Stomach smooth muscle (tissue), 2 donors: ENCODE data around the gene PALLD.

ENCODE experiments used
- H3K27ac ChIP-seq: one replicate; pipeline ENCODE4 v1.7.0; 2013; ENCODE audit warnings: mild to moderate bottlenecking, low read length, inconsistent platforms
- H3K27me3 ChIP-seq, 2 donors: one replicate each; pipeline ENCODE4 v1.7.0; 2013; ENCODE audit warnings: low read length in 2 of 2; ENCODE audit not compliant: insufficient read depth in 2 of 2, control insufficient read depth in 1 of 2
- H3K36me3 ChIP-seq, 2 donors: one replicate each; pipeline ENCODE4 v1.7.0; 2013; ENCODE audit warnings: low read length in 2 of 2; ENCODE audit not compliant: control insufficient read depth in 2 of 2, insufficient read depth in 2 of 2
- H3K4me1 ChIP-seq: one replicate; pipeline ENCODE4 v1.7.0; 2013; ENCODE audit warnings: low read length; ENCODE audit not compliant: control insufficient read depth, insufficient read depth
- H3K4me3 ChIP-seq, 2 donors: one replicate each; pipeline ENCODE4 v1.7.0; 2013; ENCODE audit warnings: low read length in 2 of 2
- H3K9ac ChIP-seq, 2 donors: one replicate each; pipeline ENCODE4 v1.7.0; 2013; ENCODE audit warnings: low read length in 2 of 2, mild to moderate bottlenecking in 1 of 2
- H3K9me3 ChIP-seq, 2 donors: one replicate each; pipeline ENCODE4 v1.7.0; 2013; ENCODE audit warnings: low read length in 2 of 2; ENCODE audit not compliant: control insufficient read depth in 2 of 2
- donor health status: healthy.
- donor health status: Pancreatic carcinoma.

Gene PALLD

DNA sequence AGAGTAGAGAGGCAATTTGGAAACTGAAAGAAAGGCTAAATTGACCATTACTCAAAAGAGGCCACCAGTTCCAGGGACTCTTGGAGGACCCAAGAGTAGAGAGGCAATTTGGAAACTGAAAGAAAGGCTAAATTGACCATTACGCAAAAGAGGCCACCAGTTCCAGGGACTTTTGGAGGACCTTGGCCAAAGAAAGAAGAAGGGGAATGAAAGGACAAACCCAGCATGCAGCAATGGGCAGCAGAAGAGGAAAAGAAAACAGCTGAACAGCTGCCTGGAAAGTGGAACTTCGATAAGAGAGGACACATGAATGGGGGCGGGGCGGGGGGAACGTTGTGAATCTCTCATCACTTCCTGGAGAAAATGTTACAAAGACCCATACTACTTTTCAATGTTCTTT, 80.8 kb downstream of the PALLD start:
- no peaks in the 10 kb centered on the region for H3K36me3 ChIP-seq
- no peaks in the 10 kb centered on the region for H3K27me3 ChIP-seq
- H3K9me3 ChIP-seq: no peaks in the 10 kb centered on the region
- no peak overlapping the region for H3K27ac ChIP-seq
- peak overlapping the region in 1 of 2 donors; percentile 19 for H3K4me3 ChIP-seq
- H3K9ac ChIP-seq: no peak overlapping the region
- H3K4me1 ChIP-seq: no peaks in the 10 kb centered on the region

DNA sequence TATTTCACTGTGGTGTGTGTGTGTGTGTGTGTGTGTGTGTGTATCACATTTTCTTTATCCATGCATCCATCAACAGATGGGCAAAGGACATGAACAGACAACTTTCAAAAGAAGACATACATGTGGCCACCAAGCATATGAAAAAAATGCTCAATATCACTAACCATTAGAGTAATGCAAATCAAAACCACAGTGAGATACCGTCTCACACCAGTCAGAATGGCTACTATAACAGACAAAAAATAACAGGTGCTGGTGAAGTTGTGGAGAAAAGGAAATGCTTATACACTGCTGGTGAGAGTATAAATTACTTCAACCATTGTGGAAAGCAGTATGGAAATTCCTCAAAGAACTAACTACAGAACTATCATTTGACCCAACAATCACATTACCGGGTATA, 83.4 kb downstream of the PALLD start:
- no peak overlapping the region for H3K4me3 ChIP-seq
- H3K9me3 ChIP-seq: no peaks in the 10 kb centered on the region

DNA sequence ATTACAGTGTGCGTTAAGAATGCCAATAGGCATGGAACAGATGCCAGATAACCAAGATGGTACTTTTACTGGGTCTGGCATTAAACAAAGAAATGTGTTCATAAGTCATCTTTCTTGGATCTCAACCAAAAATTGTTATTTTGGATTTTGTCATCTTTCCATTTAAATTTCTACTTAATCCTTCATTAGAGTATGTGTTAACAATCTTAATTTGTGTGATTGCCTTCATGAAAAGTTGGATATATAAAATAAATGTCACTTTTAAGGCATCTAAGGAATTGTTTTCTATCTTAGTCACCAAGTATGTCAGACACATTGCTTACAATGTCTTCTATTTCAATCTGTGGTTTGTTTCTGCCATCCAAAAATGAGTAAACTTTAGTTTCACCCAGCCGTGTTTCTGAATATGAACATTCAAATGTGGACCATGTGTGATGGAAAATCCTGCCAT, 87.5 kb downstream of the PALLD start:
- Histone ChIP-seq H3K4me1 (peaks cover 12% of the 10 kb centered on the region), H3K27me3 (no peaks in the 10 kb centered on the region), H3K4me3 (no peak overlapping the region), H3K27ac (no peak overlapping the region), H3K9me3 (no peaks in the 10 kb centered on the region), H3K9ac (no peak overlapping the region), H3K36me3 (no peaks in the 10 kb centered on the region)

More for the DNA sequence above, 83.4 kb downstream of the PALLD start:
- Histone ChIP-seq H3K4me1 (no peaks in the 10 kb centered on the region), H3K27ac (no peak overlapping the region), H3K9ac (no peak overlapping the region), H3K36me3 (no peaks in the 10 kb centered on the region), H3K27me3 (no peaks in the 10 kb centered on the region)

DNA sequence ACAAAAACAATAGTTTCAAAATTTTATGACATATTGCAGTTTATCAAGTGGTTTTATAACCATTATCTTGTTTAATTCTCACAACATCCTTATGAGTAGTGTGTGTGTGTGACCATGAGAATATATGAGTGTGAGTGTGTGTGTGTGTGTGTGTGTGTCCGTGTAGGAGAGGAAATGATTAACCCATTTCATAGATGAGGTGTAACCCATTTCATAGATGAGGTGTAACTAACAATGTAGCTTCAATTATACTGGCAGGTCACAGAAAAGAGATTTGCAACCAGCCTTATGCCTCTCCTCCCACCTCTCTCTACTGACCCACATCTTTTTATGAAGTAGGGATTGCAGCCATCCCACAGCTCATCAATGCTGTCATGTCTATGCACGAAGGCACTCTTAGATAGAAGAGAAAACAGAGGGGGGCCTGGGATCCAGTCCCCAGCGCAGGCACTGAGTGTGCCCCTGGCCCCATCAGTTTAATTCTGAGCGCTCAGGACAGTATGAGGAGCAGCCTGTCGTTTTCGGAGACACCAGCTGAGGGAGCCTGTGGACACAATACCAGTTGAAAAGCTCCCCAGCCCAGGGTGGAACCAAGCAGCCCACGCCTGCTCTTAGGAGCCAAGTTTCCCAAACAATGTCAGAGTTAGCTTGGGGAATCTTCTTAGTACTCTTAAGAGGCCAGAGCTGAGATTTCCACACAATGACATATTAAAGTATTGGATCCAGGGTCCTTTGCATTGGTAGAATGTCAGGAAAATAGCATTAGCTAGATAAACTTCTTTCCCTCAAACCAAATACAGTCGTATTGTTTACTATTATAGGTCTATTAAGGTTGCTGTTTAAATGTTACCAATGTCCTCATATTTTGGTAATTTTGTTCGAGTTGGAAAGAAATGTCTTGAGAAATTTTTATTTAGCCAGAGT, 88.6 kb downstream of the PALLD start:
- Histone ChIP-seq H3K9me3 (no peaks in the 10 kb centered on the region), H3K4me1 (peaks cover 12% of the 10 kb centered on the region), H3K36me3 (no peaks in the 10 kb centered on the region), H3K27me3 (no peaks in the 10 kb centered on the region), H3K4me3 (no peak overlapping the region), H3K9ac (no peak overlapping the region), H3K27ac (no peak overlapping the region)

DNA sequence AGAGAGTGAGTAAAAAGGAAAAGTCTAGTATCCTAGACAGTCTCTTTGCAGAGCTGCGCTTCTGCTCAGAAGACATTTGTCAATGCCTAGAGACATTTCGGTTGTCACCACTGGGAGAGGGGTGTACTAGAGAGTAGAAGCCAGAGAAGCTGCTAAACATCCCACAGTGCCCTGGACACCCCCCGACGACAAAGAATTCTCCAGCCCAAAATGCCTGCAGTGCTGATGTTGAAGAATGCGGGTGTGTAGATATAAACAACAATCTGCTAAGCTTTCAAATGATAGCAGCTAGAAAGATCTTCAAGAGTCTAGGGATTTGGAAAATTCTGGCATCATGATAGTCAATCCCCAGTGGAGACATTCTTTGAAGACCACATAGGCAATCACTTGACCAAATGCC, 90.1 kb downstream of the PALLD start:
- Histone ChIP-seq H3K9ac (no peak overlapping the region), H3K27ac (peak overlapping the region; percentile 3), H3K4me1 (peaks cover 12% of the 10 kb centered on the region), H3K27me3 (no peaks in the 10 kb centered on the region), H3K9me3 (no peaks in the 10 kb centered on the region), H3K4me3 (peak overlapping the region in 1 of 2 donors; percentile 35), H3K36me3 (no peaks in the 10 kb centered on the region)

DNA sequence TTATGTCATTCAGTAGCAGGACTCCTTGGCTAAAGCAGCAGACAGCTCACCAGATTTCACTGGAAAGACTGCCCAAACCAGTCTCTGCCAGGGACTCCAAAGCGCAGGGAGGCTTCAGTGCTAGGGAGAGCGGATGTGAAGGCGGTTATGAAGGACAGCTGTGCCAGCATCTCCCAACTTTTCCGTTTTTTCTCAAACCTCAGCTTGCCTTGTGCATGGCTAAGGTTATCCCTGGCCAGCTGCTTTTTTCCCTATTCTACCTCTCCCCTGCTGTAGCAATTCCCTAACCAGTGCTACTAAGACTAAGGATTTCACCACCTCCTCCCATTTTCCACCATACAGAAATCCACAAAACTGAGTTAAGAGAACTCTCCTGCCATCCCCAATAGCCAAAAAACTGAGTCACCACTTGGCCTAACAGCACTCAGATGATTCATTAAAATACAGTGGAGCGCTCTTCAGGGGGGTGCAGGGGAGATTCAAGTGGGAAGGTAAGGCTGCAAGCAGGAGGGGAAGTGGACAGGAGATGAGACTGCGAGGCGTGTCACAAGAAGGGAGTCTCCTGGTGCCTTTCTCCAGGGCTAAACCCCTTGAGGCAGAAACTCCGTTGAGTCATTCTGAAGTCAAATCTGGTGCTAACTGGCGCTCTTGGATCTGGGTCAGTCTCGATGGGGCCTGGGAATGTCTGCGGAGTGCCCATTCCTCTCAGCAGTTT, 90.7 kb downstream of the PALLD start:
- H3K36me3 ChIP-seq: no peaks in the 10 kb centered on the region
- no peaks in the 10 kb centered on the region for H3K9me3 ChIP-seq
- H3K4me3 ChIP-seq: peak overlapping the region in 1 of 2 donors; percentile 35
- peak overlapping the region; percentile 3 for H3K27ac ChIP-seq
- H3K4me1 ChIP-seq: peaks cover 12% of the 10 kb centered on the region
- H3K9ac ChIP-seq: no peak overlapping the region
- no peaks in the 10 kb centered on the region for H3K27me3 ChIP-seq

DNA sequence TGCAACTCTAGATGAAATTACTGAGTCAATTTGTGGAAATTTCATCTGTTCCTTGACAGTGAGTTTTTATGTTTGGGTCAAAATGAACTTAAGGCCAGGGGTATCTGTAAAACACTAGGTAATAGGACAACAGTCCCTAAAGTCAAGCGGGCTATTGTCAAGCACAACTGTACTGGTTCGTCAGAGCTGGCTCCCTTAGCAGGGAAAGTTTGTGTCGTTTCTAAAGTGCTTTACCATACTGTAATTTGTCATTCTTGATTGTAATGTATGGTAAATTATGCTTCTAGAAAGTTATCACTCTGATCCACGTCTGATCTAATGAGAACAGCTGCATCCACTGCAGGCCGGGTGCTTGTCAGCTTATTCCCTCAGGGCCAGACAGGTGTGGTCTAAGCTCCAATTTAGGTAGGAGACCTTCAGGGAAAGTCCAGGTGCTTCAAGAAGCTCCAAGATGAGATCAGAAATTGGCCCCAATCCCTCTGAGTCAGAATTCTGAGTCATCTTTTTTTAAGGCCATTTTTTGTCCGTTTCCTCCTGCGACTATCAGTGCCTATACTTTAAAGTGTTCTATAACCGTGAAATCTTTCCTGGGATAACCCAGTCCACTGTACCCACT, 92.2 kb downstream of the PALLD start:
- Histone ChIP-seq H3K4me3 (no peak overlapping the region), H3K4me1 (peaks cover 12% of the 10 kb centered on the region), H3K27me3 (no peaks in the 10 kb centered on the region), H3K9me3 (no peaks in the 10 kb centered on the region), H3K9ac (no peak overlapping the region), H3K36me3 (no peaks in the 10 kb centered on the region), H3K27ac (peak overlapping the region; percentile 25)

DNA sequence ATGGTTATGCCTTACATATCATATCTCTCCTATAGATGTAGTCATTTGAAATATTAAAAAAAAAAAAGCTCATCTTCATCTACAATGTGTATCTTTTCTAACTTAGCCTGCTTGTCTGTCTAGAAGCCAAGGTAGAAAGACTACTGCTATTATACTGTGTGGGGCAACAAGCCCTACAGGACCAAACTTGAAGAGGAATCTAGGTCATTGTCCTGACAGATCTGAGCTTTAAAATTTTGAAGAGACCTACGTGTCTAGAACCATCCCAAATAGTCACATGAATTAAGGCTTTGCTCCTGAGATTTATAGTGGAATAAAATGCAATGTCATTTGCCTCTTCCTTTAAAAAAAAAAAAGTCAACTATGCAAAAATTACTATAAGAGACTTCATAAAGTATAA, 95.8 kb downstream of the PALLD start:
- H3K36me3 ChIP-seq: no peaks in the 10 kb centered on the region
- no peak overlapping the region for H3K9ac ChIP-seq
- H3K4me3 ChIP-seq: no peak overlapping the region
- H3K4me1 ChIP-seq: peaks cover 1% of the 10 kb centered on the region
- H3K27me3 ChIP-seq: no peaks in the 10 kb centered on the region
- H3K9me3 ChIP-seq: no peaks in the 10 kb centered on the region
- H3K27ac ChIP-seq: no peak overlapping the region

DNA sequence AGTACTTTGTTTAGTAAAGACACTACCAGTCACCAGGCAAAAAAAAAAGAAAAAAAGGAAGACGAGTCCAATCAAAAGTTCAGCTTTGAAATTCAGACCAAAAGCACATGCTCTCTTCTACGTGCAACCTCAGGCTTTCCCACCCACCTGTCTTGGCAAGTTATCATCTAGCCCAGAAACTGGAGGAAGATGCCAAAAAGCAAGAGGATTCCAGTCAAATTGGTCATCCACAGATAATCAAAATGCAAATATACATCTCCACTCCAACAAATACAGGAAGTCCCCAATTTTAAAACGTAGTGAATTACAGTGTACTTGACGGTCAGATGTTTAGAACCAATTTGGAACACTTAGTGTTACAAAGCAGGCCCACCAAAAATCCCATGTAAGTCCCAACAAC, 96.5 kb downstream of the PALLD start:
- no peak overlapping the region for H3K9ac ChIP-seq
- no peaks in the 10 kb centered on the region for H3K4me1 ChIP-seq
- no peaks in the 10 kb centered on the region for H3K9me3 ChIP-seq
- H3K36me3 ChIP-seq: no peaks in the 10 kb centered on the region
- H3K27ac ChIP-seq: no peak overlapping the region
- H3K27me3 ChIP-seq: no peaks in the 10 kb centered on the region
- no peak overlapping the region for H3K4me3 ChIP-seq

DNA sequence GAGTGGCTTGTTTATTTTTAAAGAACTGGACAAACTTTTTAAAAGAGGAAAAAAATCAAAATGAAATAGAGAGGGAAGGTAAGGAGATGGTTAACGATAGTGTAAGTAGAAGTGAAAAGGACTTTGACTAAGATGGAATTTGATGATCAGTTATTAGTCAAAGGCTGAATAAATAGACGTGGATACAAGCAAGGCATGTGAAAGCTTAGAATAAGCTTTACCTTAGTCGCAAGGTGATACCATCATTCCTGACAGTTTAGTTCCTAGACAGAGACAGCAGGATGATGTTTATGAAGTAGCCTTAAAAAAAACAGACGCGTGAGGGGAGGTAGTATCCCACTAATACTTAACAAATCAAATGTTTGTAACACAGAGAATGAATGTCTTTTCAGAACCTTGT, 97.3 kb downstream of the PALLD start:
- no peak overlapping the region for H3K4me3 ChIP-seq
- no peaks in the 10 kb centered on the region for H3K4me1 ChIP-seq
- no peak overlapping the region for H3K9ac ChIP-seq
- no peaks in the 10 kb centered on the region for H3K9me3 ChIP-seq
- H3K27me3 ChIP-seq: no peaks in the 10 kb centered on the region
- H3K36me3 ChIP-seq: no peaks in the 10 kb centered on the region
- H3K27ac ChIP-seq: no peak overlapping the region
